Astrocyte of the spinal cord (primary cell): ENCODE results near the gene CLTCL1.

Experiments used
- DNase-seq: peaks from one replicate; pipeline ENCODE4 v3.0.0; 2011; ENCODE audit warnings: low read depth, low spot score
- H3K4me3 ChIP-seq: 2 replicates; pipeline ENCODE4 v1.5.1; 2011; ENCODE audit warnings: low read depth, mild to moderate bottlenecking, low read length, moderate library complexity
- CTCF ChIP-seq: IDR thresholded peaks from 2 replicates; pipeline ENCODE4 v1.5.1; 2012; ENCODE audit warnings: low read depth, mild to moderate bottlenecking, low read length, inconsistent platforms
- in situ Hi-C: cut with HindIII; loops from 2 replicates; pipeline ENCODE4 v1.10.0; 2017; ENCODE audit warnings: low sequenced_read_pairs

The CLTCL1 gene

GRCh38 chr22:19138217-19139000 lies 153.1 kb downstream of the CLTCL1 start:
- H3K4me3 ChIP-seq = no peak overlapping the region
- in situ Hi-C loops = no loop called here
- no peak for TF ChIP-seq CTCF
- DNase-seq = no peak

- TF ChIP-seq CTCF = no peak
- in situ Hi-C loops = no loop called here
Measured at GRCh38 chr22:19137384-19138216, 153.9 kb downstream of the CLTCL1 start.

GRCh38 chr22:19136915-19137314 lies 154.6 kb downstream of the CLTCL1 start:
- DNase-seq = no peak
- no peak for TF ChIP-seq CTCF
- in situ Hi-C loops = no loop called here
- no peak overlapping the region for H3K4me3 ChIP-seq

More at GRCh38 chr22:19137384-19138216, 153.9 kb downstream of the CLTCL1 start:
- no peak for DNase-seq
- H3K4me3 ChIP-seq = no peak overlapping the region

- H3K4me3 ChIP-seq = no peak overlapping the region
- TF ChIP-seq CTCF = no peak
- in situ Hi-C loops = no loop called here
- no peak for DNase-seq
Measured at GRCh38 chr22:19134874-19135273, 156.6 kb downstream of the CLTCL1 start.

- DNase-seq = no peak
- in situ Hi-C loops = no loop called here
- TF ChIP-seq CTCF = no peak
- H3K4me3 ChIP-seq = no peak overlapping the region
Measured at GRCh38 chr22:19134176-19134831, 157.2 kb downstream of the CLTCL1 start.

GRCh38 chr22:19133561-19133960 lies 158.0 kb downstream of the CLTCL1 start:
- DNase-seq = no peak
- in situ Hi-C loops = no loop called here
- TF ChIP-seq CTCF = no peak
- no peak overlapping the region for H3K4me3 ChIP-seq
